ENCODE measurements around the gene CES3.

DNA sequence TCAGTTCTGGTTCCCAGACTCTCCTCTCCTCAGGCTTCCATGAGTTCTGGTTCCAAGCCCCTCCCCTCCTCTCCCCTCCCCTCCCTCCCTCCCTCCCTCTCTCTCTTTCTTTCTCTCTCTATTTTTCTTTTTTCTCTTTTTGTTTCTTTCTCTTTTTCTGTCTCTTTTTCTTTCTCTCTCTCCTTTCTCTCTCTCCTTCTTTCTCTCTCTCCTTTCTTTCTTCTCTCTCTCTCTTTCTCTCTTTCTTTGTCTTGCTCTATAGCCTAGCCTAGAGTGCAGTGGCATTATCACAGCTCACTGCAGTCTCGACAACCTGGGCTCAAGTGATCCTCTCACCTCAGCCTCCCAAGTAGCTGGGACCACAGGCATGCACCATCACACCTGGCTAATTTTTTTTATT, 796 bp upstream of the CES3 start:
- TF ChIP-seq, protein P1, sequence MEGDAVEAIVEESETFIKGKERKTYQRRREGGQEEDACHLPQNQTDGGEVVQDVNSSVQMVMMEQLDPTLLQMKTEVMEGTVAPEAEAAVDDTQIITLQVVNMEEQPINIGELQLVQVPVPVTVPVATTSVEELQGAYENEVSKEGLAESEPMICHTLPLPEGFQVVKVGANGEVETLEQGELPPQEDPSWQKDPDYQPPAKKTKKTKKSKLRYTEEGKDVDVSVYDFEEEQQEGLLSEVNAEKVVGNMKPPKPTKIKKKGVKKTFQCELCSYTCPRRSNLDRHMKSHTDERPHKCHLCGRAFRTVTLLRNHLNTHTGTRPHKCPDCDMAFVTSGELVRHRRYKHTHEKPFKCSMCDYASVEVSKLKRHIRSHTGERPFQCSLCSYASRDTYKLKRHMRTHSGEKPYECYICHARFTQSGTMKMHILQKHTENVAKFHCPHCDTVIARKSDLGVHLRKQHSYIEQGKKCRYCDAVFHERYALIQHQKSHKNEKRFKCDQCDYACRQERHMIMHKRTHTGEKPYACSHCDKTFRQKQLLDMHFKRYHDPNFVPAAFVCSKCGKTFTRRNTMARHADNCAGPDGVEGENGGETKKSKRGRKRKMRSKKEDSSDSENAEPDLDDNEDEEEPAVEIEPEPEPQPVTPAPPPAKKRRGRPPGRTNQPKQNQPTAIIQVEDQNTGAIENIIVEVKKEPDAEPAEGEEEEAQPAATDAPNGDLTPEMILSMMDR (IDR thresholded peaks at IDR 0.05; ENCODE audit: insufficient read depth, low read depth, low read length), result no peak
- TF ChIP-seq EZH2 (IDR thresholded peaks at IDR 0.05; ENCODE audit: insufficient read depth, low read length), result no peak
